Left ventricle myocardium superior (tissue), 1 donor: ENCODE data around the gene PGM5. TPM values are rescaled to one million over a fixed set of nuclear protein-coding genes. Genes with fewer than 3 reads are reported as not detected.
"Not testable (repeated sequence)": the region's sequence is repeated elsewhere in the genome, so short reads cannot be mapped to it uniquely, and the experiment has no call there.

Source experiments
- ATAC-seq: fragments of 200-7000 bp; cut with Tn5 transposase; one replicate; pipeline ENCODE4 v1.9.1; 2020; ENCODE audit warnings: mild to moderate bottlenecking, moderate library complexity
- DNase-seq: peaks from one replicate; pipeline ENCODE4 v3.0.0-alpha.2; 2020
- intact Hi-C: fragments of 100-400 bp; cut with micrococcal nuclease; formaldehyde crosslinking; loops from one replicate; pipeline ENCODE4 v1.11.0; 2022
- long read RNA-seq: library from polyadenylated mRNA; unstranded; transcript quantifications from one replicate; pipeline ENCODE4 v2.0.0, GENCODE V29; 2021
- total RNA-seq: library from RNA; stranded (reverse); fragmentation: NEBNext Ultra II Directional; extraction: Animal tissue kit (Norgen Biotek cat#: 25700); gene quantifications from one replicate; pipeline ENCODE4 v1.2.1, GENCODE V29; 2021
- donor health status: DM: no; HTN: yes; CAD: no; lungs with severe emphysema.

Gene PGM5
- total RNA-seq, result 150 TPM
- long read RNA-seq, transcript PGM5-202 (11 exons, 3,338 nt), result major isoform, 10 of 50 reads
- long read RNA-seq, partial matches to known transcripts, result 4 of 50 reads
- long read RNA-seq, other reads (novel, unspliced or antisense), result 36 of 50 reads

GRCh38 chr9:68356380-68357118 is at the start of gene PGM5:
PGM5 (plus strand) TSS chr9:68356611; CDS start chr9:68357128, 517 bp downstream.
- intact Hi-C loops, result not testable (repeated sequence)
- peak; percentile 82 for DNase-seq
- peak; percentile 88 for ATAC-seq

GRCh38 chr9:68307127-68307526 is 49.3 kb upstream of the PGM5 start:
- intact Hi-C loops, DNase-seq: not testable (repeated sequence)
- ATAC-seq, result peak; percentile 38

GRCh38 chr9:68307654-68308053 is 48.8 kb upstream of the PGM5 start:
- ATAC-seq, result peak; percentile 35
- intact Hi-C loops, DNase-seq: not testable (repeated sequence)

- intact Hi-C loops, ATAC-seq, DNase-seq: not testable (repeated sequence)
Observed at GRCh38 chr9:68311208-68311607, 45.2 kb upstream of the PGM5 start.

GRCh38 chr9:68318209-68318608 is 38.2 kb upstream of the PGM5 start:
- intact Hi-C loops, DNase-seq, ATAC-seq: not testable (repeated sequence)

GRCh38 chr9:68323749-68324148 is 32.7 kb upstream of the PGM5 start:
- DNase-seq, intact Hi-C loops, ATAC-seq: not testable (repeated sequence)

- DNase-seq, ATAC-seq, intact Hi-C loops: not testable (repeated sequence)
Observed at GRCh38 chr9:68324518-68324917, 31.9 kb upstream of the PGM5 start.

- intact Hi-C loops, DNase-seq: not testable (repeated sequence)
Observed at GRCh38 chr9:68329106-68329505, 27.3 kb upstream of the PGM5 start.

GRCh38 chr9:68330531-68331173 is 25.8 kb upstream of the PGM5 start:
- DNase-seq, ATAC-seq, intact Hi-C loops: not testable (repeated sequence)

More at GRCh38 chr9:68329106-68329505, 27.3 kb upstream of the PGM5 start:
- not testable (repeated sequence) for ATAC-seq

GRCh38 chr9:68332122-68332521 is 24.3 kb upstream of the PGM5 start:
- DNase-seq, intact Hi-C loops, ATAC-seq: not testable (repeated sequence)

- intact Hi-C loops, DNase-seq: not testable (repeated sequence)
- ATAC-seq, result peak; percentile 32
Observed at GRCh38 chr9:68335935-68336334, 20.5 kb upstream of the PGM5 start.

GRCh38 chr9:68336639-68337339 is 19.6 kb upstream of the PGM5 start:
- intact Hi-C loops, DNase-seq: not testable (repeated sequence)
- ATAC-seq, result peak; percentile 44

- ATAC-seq, intact Hi-C loops: not testable (repeated sequence)
Observed at GRCh38 chr9:68338000-68338399, 18.4 kb upstream of the PGM5 start.

GRCh38 chr9:68342265-68343025 is 14.0 kb upstream of the PGM5 start:
- DNase-seq, intact Hi-C loops: not testable (repeated sequence)
- peak; percentile 89 for ATAC-seq

More at GRCh38 chr9:68338000-68338399, 18.4 kb upstream of the PGM5 start:
- not testable (repeated sequence) for DNase-seq

GRCh38 chr9:68343242-68343641 is 13.2 kb upstream of the PGM5 start:
- DNase-seq, ATAC-seq, intact Hi-C loops: not testable (repeated sequence)

GRCh38 chr9:68343992-68344391 is 12.4 kb upstream of the PGM5 start:
- DNase-seq, intact Hi-C loops: not testable (repeated sequence)
- peak; percentile 67 for ATAC-seq

GRCh38 chr9:68351689-68352088 is 4.7 kb upstream of the PGM5 start:
- DNase-seq, intact Hi-C loops: not testable (repeated sequence)
- peak; percentile 23 for ATAC-seq

GRCh38 chr9:68355993-68356379 is 425 bp upstream of the PGM5 start:
- intact Hi-C loops, DNase-seq: not testable (repeated sequence)
- peak; percentile 27 for ATAC-seq
